ENCODE data around the gene FZD4.
"Not testable (repeated sequence)": the region's sequence is repeated elsewhere in the genome, so short reads cannot be mapped to it uniquely, and the experiment has no call there.

FZD4 gene

GRCh38 chr11:86969258-86969657, 14.1 kb upstream of the FZD4 start:
- no peak for DNase-seq (ENCODE audit: low read depth)
- H3K4me3 ChIP-seq (ENCODE audit: low read length): no peak overlapping the region
- TF ChIP-seq CTCF (IDR thresholded peaks at IDR 0.05; ENCODE audit: insufficient read depth, low read depth, low read length, missing control alignments): no peak

GRCh38 chr11:86967601-86968000, 12.4 kb upstream of the FZD4 start:
- DNase-seq (ENCODE audit: low read depth): not testable (repeated sequence)

GRCh38 chr11:86957976-86958646, 2.9 kb upstream of the FZD4 start:
- H3K4me3 ChIP-seq (ENCODE audit: low read length): no peak overlapping the region
- TF ChIP-seq CTCF (IDR thresholded peaks at IDR 0.05; ENCODE audit: insufficient read depth, low read depth, low read length, missing control alignments): no peak
- no peak for DNase-seq (ENCODE audit: low read depth)

More at GRCh38 chr11:86967601-86968000, 12.4 kb upstream of the FZD4 start:
- not testable (repeated sequence) for H3K4me3 ChIP-seq (ENCODE audit: low read length)

- no peak for TF ChIP-seq CTCF (IDR thresholded peaks at IDR 0.05; ENCODE audit: insufficient read depth, low read depth, low read length, missing control alignments)
- no peak for DNase-seq (ENCODE audit: low read depth)
- no peak overlapping the region for H3K4me3 ChIP-seq (ENCODE audit: low read length)
Measured at GRCh38 chr11:86956905-86957195, 1.7 kb upstream of the FZD4 start.

GRCh38 chr11:86955111-86955360, 159 bp downstream of the FZD4 start:
- no peak for DNase-seq (ENCODE audit: low read depth)
- H3K4me3 ChIP-seq (ENCODE audit: low read length): peak overlapping the region; percentile 43
- no peak for TF ChIP-seq CTCF (IDR thresholded peaks at IDR 0.05; ENCODE audit: insufficient read depth, low read depth, low read length, missing control alignments)

- TF ChIP-seq CTCF (IDR thresholded peaks at IDR 0.05; ENCODE audit: insufficient read depth, low read depth, low read length, missing control alignments): no peak
- peak overlapping the region; percentile 43 for H3K4me3 ChIP-seq (ENCODE audit: low read length)
- peak; percentile 5 for DNase-seq (ENCODE audit: low read depth)
Measured at GRCh38 chr11:86954269-86955110, 705 bp downstream of the FZD4 start.

GRCh38 chr11:86952221-86952875, 2.8 kb downstream of the FZD4 start:
- no peak for DNase-seq (ENCODE audit: low read depth)
- TF ChIP-seq CTCF (IDR thresholded peaks at IDR 0.05; ENCODE audit: insufficient read depth, low read depth, low read length, missing control alignments): no peak
- H3K4me3 ChIP-seq (ENCODE audit: low read length): no peak overlapping the region
